NB4 (cell line): ENCODE data around the gene EXD3.

ENCODE experiments used
- CTCF ChIP-seq: IDR thresholded peaks from one replicate; pipeline ENCODE4 v1.5.1; 2012; ENCODE audit warnings: low read depth, low read length
- MAX ChIP-seq: IDR thresholded peaks from 2 replicates; pipeline ENCODE4 v1.6.1; 2011; ENCODE audit warnings: low read depth, low read length
- POLR2A ChIP-seq: IDR thresholded peaks from 2 replicates; pipeline ENCODE4 v1.6.1; 2011; ENCODE audit warnings: mild to moderate bottlenecking; ENCODE audit not compliant: insufficient read length; ENCODE audit errors: extremely low read depth

- TF ChIP-seq MAX: no peak
- TF ChIP-seq POLR2A: no peak
- no peak for TF ChIP-seq CTCF
Observed at GRCh38 chr9:137445930-137446431, 23.0 kb upstream of the EXD3 start.
